Measurements from ENCODE around the gene ELAVL3.
"Not testable (repeated sequence)": the region's sequence is repeated elsewhere in the genome, so short reads cannot be mapped to it uniquely, and the experiment has no call there.

Gene ELAVL3

DNA sequence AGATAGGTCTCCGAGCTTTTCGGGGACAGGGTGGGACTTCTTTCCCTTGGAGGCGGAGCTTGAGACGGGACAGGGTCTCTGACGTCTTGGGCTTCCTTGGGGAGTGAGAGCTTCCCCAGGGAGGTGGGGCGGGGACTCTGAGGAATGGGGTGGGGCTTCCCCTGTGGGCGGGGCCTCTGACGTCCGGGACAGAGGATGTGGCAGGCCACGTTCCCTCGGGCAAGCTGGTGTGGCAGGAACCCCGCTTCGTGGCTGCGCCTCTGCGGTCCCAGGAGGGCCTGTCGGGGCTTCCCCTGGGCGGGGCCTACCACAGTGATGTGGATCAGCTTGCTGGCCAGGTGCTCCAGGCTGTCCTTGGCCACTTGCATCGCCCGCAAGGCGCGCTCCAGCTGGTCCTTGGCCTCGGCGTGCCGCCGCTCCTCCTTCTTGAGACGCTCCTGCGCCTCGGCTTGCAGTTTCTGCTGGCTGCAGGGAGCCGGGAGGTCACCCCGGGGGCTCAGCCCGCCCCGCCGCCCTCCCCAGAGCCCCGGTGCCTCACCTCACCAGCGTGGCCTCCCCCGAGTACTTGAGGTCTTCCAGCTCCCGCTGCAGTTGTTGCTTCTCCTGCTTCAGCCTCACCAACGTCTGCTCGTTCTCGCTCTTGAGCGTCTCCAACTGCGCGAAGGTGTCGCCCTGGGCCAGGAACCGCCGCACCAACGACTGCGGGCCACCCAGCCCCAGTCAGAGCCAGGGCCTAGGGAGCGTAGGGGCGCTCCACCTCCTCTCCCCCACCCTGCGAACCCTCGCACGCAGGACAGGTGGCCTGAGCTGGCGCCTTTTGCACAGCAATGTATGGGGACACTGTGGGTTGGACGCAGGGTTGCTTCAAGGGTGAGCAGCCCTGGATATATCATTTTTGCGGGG, 58.4 kb downstream of the ELAVL3 start:
- no peak overlapping the region for H3K27ac Mint-ChIP-seq
- peaks cover 55% of the 10 kb centered on the region for H3K27me3 Mint-ChIP-seq

GRCh38 chr19:11421371-11422098, 59.3 kb downstream of the ELAVL3 start:
- Mint-ChIP-seq H3K9me3 (no peaks in the 10 kb centered on the region), H3K4me3 (peak overlapping the region; percentile 61), H3K36me3 (ENCODE audit: low read depth) (no peaks in the 10 kb centered on the region), H3K27ac (no peak overlapping the region), H3K27me3 (peaks cover 59% of the 10 kb centered on the region), H3K4me1 (peaks cover 35% of the 10 kb centered on the region)
- ATAC-seq (peak; percentile 30), DNase-seq (peak; percentile 59)

More for the DNA sequence above, 58.4 kb downstream of the ELAVL3 start:
- Mint-ChIP-seq H3K4me3 (peak overlapping the region; percentile 61), H3K9me3 (no peaks in the 10 kb centered on the region), H3K36me3 (ENCODE audit: low read depth) (no peaks in the 10 kb centered on the region), H3K4me1 (peaks cover 35% of the 10 kb centered on the region)
- DNase-seq = peak; percentile 86
- ATAC-seq = peak; percentile 77

DNA sequence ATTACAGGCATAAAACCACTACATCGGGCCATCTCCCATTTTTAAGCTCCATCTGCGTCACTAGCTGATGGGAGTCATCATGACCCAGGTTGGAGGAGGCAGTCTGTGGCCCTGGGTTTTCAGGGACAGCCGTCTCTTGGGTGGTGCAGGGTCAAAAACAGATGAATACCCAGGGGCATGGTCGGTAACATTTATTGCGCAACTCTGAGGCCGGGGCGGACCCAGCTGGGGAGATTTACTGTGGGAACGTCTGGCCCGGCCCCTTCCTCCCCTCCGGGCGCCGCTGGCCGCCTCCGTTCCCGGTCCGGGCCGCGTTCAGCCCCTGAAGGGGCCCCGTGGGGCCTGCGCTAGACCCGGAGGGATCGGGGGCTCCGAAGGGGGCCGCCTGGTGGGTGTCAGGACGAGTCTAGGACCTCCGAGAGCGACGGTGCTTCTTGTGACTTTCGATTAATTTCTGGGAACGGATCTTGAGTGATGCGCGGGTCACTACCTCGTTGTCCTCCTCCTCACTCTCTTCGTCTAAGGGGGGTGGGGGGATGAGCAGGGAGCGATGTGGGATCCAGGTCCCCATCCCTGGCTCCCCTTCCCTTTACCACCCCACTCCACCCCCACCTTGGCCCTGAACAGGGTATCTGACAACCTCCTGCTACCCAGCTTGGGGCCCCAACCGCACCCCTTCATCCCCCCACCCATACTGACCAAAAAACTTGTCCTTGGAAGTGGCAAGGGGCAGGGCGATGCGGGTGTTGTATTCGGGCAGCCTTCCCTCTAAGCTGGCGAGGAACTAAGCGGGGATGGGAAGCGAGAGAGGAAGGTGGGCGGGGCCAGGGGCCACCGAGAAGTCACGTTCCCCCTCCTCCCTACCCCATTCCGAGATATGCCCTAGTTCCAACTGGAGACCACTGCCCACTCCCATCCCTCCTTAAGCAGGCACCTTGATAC, 60.1 kb downstream of the ELAVL3 start:
- Mint-ChIP-seq H3K4me3 (peak overlapping the region; percentile 61), H3K36me3 (ENCODE audit: low read depth) (no peaks in the 10 kb centered on the region), H3K4me1 (peaks cover 35% of the 10 kb centered on the region), H3K27ac (no peak overlapping the region), H3K27me3 (peaks cover 62% of the 10 kb centered on the region), H3K9me3 (no peaks in the 10 kb centered on the region)
- ATAC-seq = no peak
- DNase-seq = no peak

- ATAC-seq = no peak
- Mint-ChIP-seq H3K4me3 (no peak within 1 kb of the TSS), H3K27me3 (peaks cover 60% of the 10 kb centered on the region), H3K4me1 (peaks cover 32% of the 10 kb centered on the region), H3K36me3 (ENCODE audit: low read depth) (no peaks in the 10 kb centered on the region), H3K9me3 (no peaks in the 10 kb centered on the region), H3K27ac (no peak within 1 kb of the TSS)
- no peak for DNase-seq
Measured at GRCh38 chr19:11418549-11419506, 62.0 kb downstream of the ELAVL3 start, which contains the start of gene RGL3. Gene RGL3 (minus strand): TSS chr19:11419314. CDS start chr19:11419278, 36 bp downstream.

- no peak for DNase-seq
- peaks cover 25% of the 10 kb centered on the region for H3K4me1 Mint-ChIP-seq
- no peaks in the 10 kb centered on the region for H3K9me3 Mint-ChIP-seq
- no peak for ATAC-seq
- peaks cover 53% of the 10 kb centered on the region for H3K27me3 Mint-ChIP-seq
- no peaks in the 10 kb centered on the region for H3K36me3 Mint-ChIP-seq (ENCODE audit: low read depth)
- H3K4me3 Mint-ChIP-seq = no peak overlapping the region
- no peak overlapping the region for H3K27ac Mint-ChIP-seq
Measured at GRCh38 chr19:11418094-11418548, 62.7 kb downstream of the ELAVL3 start.

- ATAC-seq = no peak
- Mint-ChIP-seq H3K4me3 (no peak overlapping the region), H3K36me3 (ENCODE audit: low read depth) (no peaks in the 10 kb centered on the region), H3K4me1 (peaks cover 13% of the 10 kb centered on the region), H3K27me3 (peaks cover 42% of the 10 kb centered on the region), H3K27ac (no peak overlapping the region), H3K9me3 (no peaks in the 10 kb centered on the region)
- DNase-seq = no peak
Measured at GRCh38 chr19:11416346-11417052, 64.3 kb downstream of the ELAVL3 start.

DNA sequence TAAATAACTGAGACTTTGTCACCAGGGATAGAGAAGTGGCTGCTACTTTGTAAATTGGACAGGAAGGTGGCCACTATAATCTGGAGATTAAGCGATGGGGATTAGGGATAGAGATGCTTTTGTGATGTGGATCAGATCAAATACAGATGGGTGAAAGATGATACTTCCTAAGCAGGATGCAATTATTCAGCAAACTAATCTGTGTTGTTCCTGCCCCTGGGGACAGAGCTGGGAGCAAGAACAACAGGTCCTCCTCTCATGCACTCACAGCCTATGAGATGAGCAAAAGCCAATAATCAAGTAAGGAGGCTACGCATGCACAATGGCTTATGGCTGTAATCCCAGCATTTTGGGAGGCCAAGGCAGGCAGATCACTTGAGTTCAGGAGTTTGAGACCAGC, 66.3 kb downstream of the ELAVL3 start:
- DNase-seq (no peak), ATAC-seq (no peak)
- Mint-ChIP-seq H3K27me3 (peaks cover 37% of the 10 kb centered on the region), H3K4me1 (no peaks in the 10 kb centered on the region), H3K36me3 (ENCODE audit: low read depth) (no peaks in the 10 kb centered on the region), H3K9me3 (no peaks in the 10 kb centered on the region), H3K27ac (no peak overlapping the region), H3K4me3 (no peak overlapping the region)

DNA sequence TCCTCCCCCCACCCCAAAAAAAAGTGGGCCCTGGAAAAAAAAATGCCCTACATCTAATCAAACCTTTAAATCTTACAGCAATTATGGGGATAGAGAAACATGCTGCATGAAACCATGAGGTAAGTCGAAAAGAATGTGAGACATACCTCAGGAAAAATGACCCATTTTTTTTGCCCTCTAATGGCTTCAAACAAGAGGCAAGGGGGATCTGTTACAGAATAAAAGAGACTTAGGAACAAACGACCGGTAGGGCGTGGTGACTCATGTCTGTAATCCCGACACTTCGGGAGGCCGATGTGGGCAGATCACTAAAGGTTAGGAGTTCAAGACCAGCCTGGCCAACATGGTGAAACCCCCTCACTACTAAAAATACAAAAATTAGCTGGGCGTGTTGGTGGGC, 70.2 kb downstream of the ELAVL3 start:
- peaks cover 33% of the 10 kb centered on the region for H3K27me3 Mint-ChIP-seq
- no peak for ATAC-seq
- no peak overlapping the region for H3K27ac Mint-ChIP-seq
- DNase-seq = no peak
- no peaks in the 10 kb centered on the region for H3K36me3 Mint-ChIP-seq (ENCODE audit: low read depth)
- H3K4me3 Mint-ChIP-seq = no peak overlapping the region
- H3K9me3 Mint-ChIP-seq = no peaks in the 10 kb centered on the region
- H3K4me1 Mint-ChIP-seq = peaks cover 2% of the 10 kb centered on the region

DNA sequence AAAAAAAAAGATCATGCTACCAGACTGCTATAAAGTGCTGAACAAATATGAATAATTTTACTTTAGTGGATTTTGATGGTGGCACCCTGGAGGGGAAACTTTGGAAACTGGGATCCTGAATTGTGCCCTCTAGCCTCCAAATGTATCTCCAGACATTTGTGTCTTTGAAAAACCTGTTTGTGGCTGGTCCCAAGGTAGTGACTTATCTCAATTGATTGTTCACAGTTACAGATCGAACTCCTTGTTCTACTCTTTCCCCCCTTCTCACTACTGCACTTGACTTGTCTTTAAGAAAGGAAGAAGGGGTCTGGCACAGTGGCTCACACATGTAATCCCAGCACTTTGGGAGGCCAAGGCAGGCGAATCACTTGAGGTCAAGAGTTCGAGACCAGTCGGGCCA, 72.3 kb downstream of the ELAVL3 start:
- H3K9me3 Mint-ChIP-seq = no peaks in the 10 kb centered on the region
- peaks cover 33% of the 10 kb centered on the region for H3K27me3 Mint-ChIP-seq
- H3K4me3 Mint-ChIP-seq = no peak overlapping the region
- DNase-seq (no peak), ATAC-seq (no peak)
- peaks cover 2% of the 10 kb centered on the region for H3K4me1 Mint-ChIP-seq
- no peaks in the 10 kb centered on the region for H3K36me3 Mint-ChIP-seq (ENCODE audit: low read depth)
- H3K27ac Mint-ChIP-seq = no peak overlapping the region

GRCh38 chr19:11406703-11407236, 74.1 kb downstream of the ELAVL3 start:
- not testable (repeated sequence) for H3K36me3 Mint-ChIP-seq (ENCODE audit: low read depth); H3K4me1 Mint-ChIP-seq; H3K9me3 Mint-ChIP-seq; H3K4me3 Mint-ChIP-seq; ATAC-seq; H3K27ac Mint-ChIP-seq; DNase-seq
- H3K27me3 Mint-ChIP-seq = peaks cover 31% of the 10 kb centered on the region

DNA sequence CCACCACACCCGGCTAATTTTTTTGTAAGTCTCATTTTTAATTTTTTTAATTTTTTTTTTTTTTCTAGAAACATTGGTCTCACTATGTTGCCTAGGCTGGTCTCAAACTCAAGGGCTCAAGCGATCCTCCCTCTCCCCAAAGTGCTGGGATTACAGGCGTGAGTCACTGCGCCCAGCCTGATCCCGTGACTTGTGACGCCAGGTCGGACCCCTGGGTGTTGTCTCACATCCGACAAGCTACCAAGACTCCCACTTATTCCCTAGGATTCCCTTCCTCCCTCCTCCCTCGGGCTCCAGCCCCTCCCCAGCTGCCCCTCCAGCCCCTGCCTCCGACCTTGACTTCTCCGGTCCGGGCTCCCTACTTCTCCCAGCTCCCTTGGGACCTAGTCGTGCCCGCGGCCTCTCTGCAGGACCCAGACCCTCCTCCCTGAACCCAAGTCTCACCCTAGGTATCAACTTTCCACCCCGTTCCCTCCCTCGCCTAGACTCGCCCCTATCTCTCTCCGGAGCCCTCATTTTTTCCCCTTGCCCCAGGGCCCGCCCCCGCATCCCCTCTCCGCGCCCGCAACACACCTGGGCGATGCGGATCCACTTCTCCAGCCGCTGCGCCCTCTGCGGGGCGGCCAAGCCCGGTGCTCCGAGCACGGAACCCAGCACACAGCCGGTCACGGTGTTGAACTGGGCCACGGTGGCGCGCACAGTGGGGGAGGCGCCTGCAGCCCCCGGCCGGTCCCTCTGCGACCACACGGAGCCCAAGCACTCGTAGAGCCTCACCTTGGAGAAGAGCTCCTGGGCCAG, 74.8 kb downstream of the ELAVL3 start:
- Mint-ChIP-seq H3K27me3 (peaks cover 28% of the 10 kb centered on the region), H3K4me3 (no peak overlapping the region), H3K36me3 (ENCODE audit: low read depth) (no peaks in the 10 kb centered on the region), H3K4me1 (peaks cover 2% of the 10 kb centered on the region), H3K9me3 (no peaks in the 10 kb centered on the region), H3K27ac (no peak overlapping the region)
- ATAC-seq (peak; percentile 61), DNase-seq (peak; percentile 61)

DNA sequence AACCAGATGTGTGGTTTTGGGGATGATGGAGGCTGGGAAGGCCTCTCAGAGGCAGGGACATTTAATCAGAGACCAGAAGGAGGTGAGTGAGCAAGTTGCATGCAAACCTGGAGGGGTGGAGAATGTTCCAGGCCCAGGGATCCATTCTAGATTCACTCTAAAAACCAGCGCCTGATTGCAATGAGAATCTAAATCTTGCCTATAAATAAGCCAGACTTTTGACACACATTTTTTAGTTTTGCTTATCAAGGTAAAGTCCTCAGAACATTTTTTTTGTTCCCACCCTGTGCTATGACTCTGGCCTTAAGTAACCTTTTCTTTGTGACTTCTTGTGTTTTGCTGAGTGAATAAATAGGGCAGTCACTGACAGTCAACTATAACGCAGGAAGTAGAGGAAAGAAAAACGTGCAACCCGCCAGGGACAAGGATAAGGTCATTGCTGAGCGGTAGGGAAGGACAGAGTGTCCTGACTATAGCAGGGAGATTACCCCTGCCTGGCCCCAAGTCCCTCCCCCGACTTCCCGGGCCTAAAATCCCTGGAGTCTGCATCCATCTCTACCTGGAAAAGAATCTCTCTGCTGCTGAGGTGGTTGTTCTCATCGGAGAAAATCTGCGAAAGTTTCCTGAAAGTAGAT, 76.1 kb downstream of the ELAVL3 start:
- ATAC-seq (no peak), DNase-seq (no peak)
- Mint-ChIP-seq H3K9me3 (no peaks in the 10 kb centered on the region), H3K4me3 (no peak overlapping the region), H3K27ac (no peak overlapping the region), H3K4me1 (peaks cover 2% of the 10 kb centered on the region), H3K27me3 (peaks cover 23% of the 10 kb centered on the region), H3K36me3 (ENCODE audit: low read depth) (no peaks in the 10 kb centered on the region)

All from activated naive CD8-positive, alpha-beta T cell treated with anti-CD3 and anti-CD28 coated beads, Interleukin-2, amount 50 U/mL, for 24 hours (primary cell).